GM12873 (cell line): ENCODE results near the gene PRF1.

ENCODE experiments used
- CTCF ChIP-seq: IDR thresholded peaks from 2 replicates; pipeline ENCODE4 v1.5.1; 2012; ENCODE audit warnings: low read depth, mild to moderate bottlenecking, moderate library complexity, low read length, control low read depth; ENCODE audit not compliant: insufficient read depth; ENCODE audit errors: missing control alignments

The PRF1 gene

GRCh38 chr10:70602665-70603448 is at the start of gene PRF1:
Gene PRF1 (minus strand): TSS chr10:70602741. CDS start chr10:70600902, 1,839 bp downstream.
- no peak for TF ChIP-seq CTCF

- TF ChIP-seq CTCF, result no peak
Observed at GRCh38 chr10:70651661-70652060, 49.1 kb upstream of the PRF1 start.

- no peak for TF ChIP-seq CTCF
Observed at GRCh38 chr10:70650718-70651117, 48.2 kb upstream of the PRF1 start.

GRCh38 chr10:70650104-70650503 is 47.6 kb upstream of the PRF1 start:
- no peak for TF ChIP-seq CTCF

- no peak for TF ChIP-seq CTCF
Observed at GRCh38 chr10:70649526-70649925, 47.0 kb upstream of the PRF1 start.

- TF ChIP-seq CTCF, result no peak
Observed at GRCh38 chr10:70648427-70648826, 45.9 kb upstream of the PRF1 start.

- TF ChIP-seq CTCF, result no peak
Observed at GRCh38 chr10:70647086-70647485, 44.5 kb upstream of the PRF1 start.
